Nephron (organoid): ENCODE data around the gene SMOC1.

Source experiments
- H3K27ac Mint-ChIP-seq, 3 experiments: 2 replicates each; pipeline ENCODE4 v1.8.0; 2020; ENCODE audit warnings: mixed read lengths in 3 of 3, mild to moderate bottlenecking in 2 of 3, moderate library complexity in 1 of 3
- H3K27me3 Mint-ChIP-seq: 2 replicates; pipeline ENCODE4 v1.8.0; 2021; ENCODE audit warnings: low read depth, mild to moderate bottlenecking, moderate library complexity, mixed read lengths
- H3K36me3 Mint-ChIP-seq: 2 replicates; pipeline ENCODE4 v1.8.0; 2020; ENCODE audit warnings: low read depth, mixed read lengths
- H3K4me1 Mint-ChIP-seq: 2 replicates; pipeline ENCODE4 v1.8.0; 2020; ENCODE audit warnings: mixed read lengths
- H3K4me3 Mint-ChIP-seq, 3 experiments: 2 replicates each; pipeline ENCODE4 v1.8.0; 2020; ENCODE audit warnings: mild to moderate bottlenecking in 3 of 3, mixed read lengths in 3 of 3, moderate library complexity in 2 of 3
- H3K9me3 Mint-ChIP-seq: 2 replicates; pipeline ENCODE4 v1.8.0; 2020; ENCODE audit warnings: mixed read lengths
- CTCF ChIP-seq, 3 experiments: fragments of 200-600 bp; sonication (generic); IDR thresholded peaks; one replicate each; pipeline ENCODE4 v1.5.0; 2021; ENCODE audit warnings: antibody characterized with exemption in 3 of 3; ENCODE audit not compliant: unreplicated experiment in 3 of 3

The SMOC1 gene

GRCh38 chr14:69953266-69953915 lies 74.2 kb downstream of the SMOC1 start:
- Mint-ChIP-seq H3K36me3 (no peaks in the 10 kb centered on the region), H3K4me3 (no peak overlapping the region), H3K9me3 (peaks cover 9% of the 10 kb centered on the region), H3K27ac (peak overlapping the region in 1 of 3 experiments; percentile 34), H3K27me3 (peaks cover 12% of the 10 kb centered on the region), H3K4me1 (peaks cover 37% of the 10 kb centered on the region)
- TF ChIP-seq CTCF (IDR thresholded peaks at IDR 0.05; ENCODE audit: unreplicated experiment in 3 of 3), result no peak

GRCh38 chr14:69955855-69956845 lies 76.9 kb downstream of the SMOC1 start:
- no peaks in the 10 kb centered on the region for H3K36me3 Mint-ChIP-seq
- H3K4me1 Mint-ChIP-seq, result peaks cover 29% of the 10 kb centered on the region
- no peaks in the 10 kb centered on the region for H3K9me3 Mint-ChIP-seq
- H3K27ac Mint-ChIP-seq, result no peak overlapping the region
- TF ChIP-seq CTCF (IDR thresholded peaks at IDR 0.05; ENCODE audit: unreplicated experiment in 3 of 3), result no peak
- peaks cover 12% of the 10 kb centered on the region for H3K27me3 Mint-ChIP-seq
- H3K4me3 Mint-ChIP-seq, result no peak overlapping the region

GRCh38 chr14:69956970-69957369 lies 77.8 kb downstream of the SMOC1 start:
- peaks cover 22% of the 10 kb centered on the region for H3K4me1 Mint-ChIP-seq
- H3K36me3 Mint-ChIP-seq, result no peaks in the 10 kb centered on the region
- no peak overlapping the region for H3K27ac Mint-ChIP-seq
- H3K27me3 Mint-ChIP-seq, result peaks cover 12% of the 10 kb centered on the region
- TF ChIP-seq CTCF (IDR thresholded peaks at IDR 0.05; ENCODE audit: unreplicated experiment in 3 of 3), result no peak
- H3K4me3 Mint-ChIP-seq, result no peak overlapping the region
- no peaks in the 10 kb centered on the region for H3K9me3 Mint-ChIP-seq

- H3K9me3 Mint-ChIP-seq, result no peaks in the 10 kb centered on the region
- H3K36me3 Mint-ChIP-seq, result no peaks in the 10 kb centered on the region
- no peak overlapping the region for H3K27ac Mint-ChIP-seq
- no peak for TF ChIP-seq CTCF (IDR thresholded peaks at IDR 0.05; ENCODE audit: unreplicated experiment in 3 of 3)
- H3K27me3 Mint-ChIP-seq, result peaks cover 14% of the 10 kb centered on the region
- H3K4me1 Mint-ChIP-seq, result peaks cover 15% of the 10 kb centered on the region
- no peak overlapping the region for H3K4me3 Mint-ChIP-seq
Observed at GRCh38 chr14:69957986-69958385, 78.8 kb downstream of the SMOC1 start.

GRCh38 chr14:69959136-69959535 lies 79.9 kb downstream of the SMOC1 start:
- Mint-ChIP-seq H3K27me3 (peaks cover 10% of the 10 kb centered on the region), H3K4me1 (peaks cover 10% of the 10 kb centered on the region), H3K27ac (no peak overlapping the region), H3K36me3 (no peaks in the 10 kb centered on the region), H3K9me3 (no peaks in the 10 kb centered on the region), H3K4me3 (no peak overlapping the region)
- no peak for TF ChIP-seq CTCF (IDR thresholded peaks at IDR 0.05; ENCODE audit: unreplicated experiment in 3 of 3)
